AG04450 (cell line): ENCODE data around the gene RPS6KA5. TPM values are rescaled to one million over a fixed set of nuclear protein-coding genes. Genes with fewer than 3 reads are reported as not detected.
"Not testable (repeated sequence)": the region's sequence is repeated elsewhere in the genome, so short reads cannot be mapped to it uniquely, and the experiment has no call there.

Experiments used
- CTCF ChIA-PET: fragments of 300-600, 350-600 bp; formaldehyde crosslinking; extraction: SDS; loops from one replicate; lab custom pipeline; 2022; ENCODE audit warnings: antibody characterized with exemption, inconsistent platforms; lab: Charles Lee
- POLR2A ChIA-PET: fragments of 350-600 bp; formaldehyde crosslinking; extraction: SDS; loops from one replicate; lab custom pipeline; 2021; ENCODE audit warnings: antibody characterized with exemption, inconsistent platforms; lab: Yijun Ruan, JAX
- DNase-seq: peaks from one replicate; pipeline ENCODE4 v3.0.0-alpha.2; 2011; ENCODE audit warnings: low read depth, low spot score
- H3K27ac ChIP-seq: one replicate; pipeline ENCODE4 v1.5.1; 2012; ENCODE audit warnings: low read depth, low read length, control low read depth
- H3K27me3 ChIP-seq: one replicate; pipeline ENCODE4 v1.6.0; 2012; ENCODE audit warnings: low read length; ENCODE audit not compliant: control insufficient read depth, insufficient read depth
- H3K4me3 ChIP-seq: 2 replicates; pipeline ENCODE4 v1.5.1; 2011; ENCODE audit warnings: mild to moderate bottlenecking, low read depth, low read length, control low read depth
- H3K9me3 ChIP-seq: 2 replicates; pipeline ENCODE4 v1.5.1; 2012; ENCODE audit warnings: low read length; ENCODE audit not compliant: control insufficient read depth, insufficient read depth
- CTCF ChIP-seq: IDR thresholded peaks from 2 replicates; pipeline ENCODE4 v1.5.1; 2011; ENCODE audit warnings: low read depth, low read length, control low read depth, inconsistent platforms
- polyA plus RNA-seq: library from polyadenylated mRNA; depleted of rRNA; stranded (reverse); fragments of >200 nt; gene quantifications from 2 replicates; pipeline ENCODE4 v1.2.3, GENCODE V29; 2011

Gene RPS6KA5
- polyA plus RNA-seq, 1 experiment: 1.5 TPM

- no peak for TF ChIP-seq CTCF
- Histone ChIP-seq H3K9me3 (no peaks in the 10 kb centered on the region), H3K27ac (no peak overlapping the region), H3K4me3 (no peak overlapping the region), H3K27me3 (no peaks in the 10 kb centered on the region)
- ChIA-PET POLR2A (interaction anchor here (0.7 kb wide), 1 partner anchor 34 kb away, joined by 4 read pairs; no protein-coding TSS in a partner anchor), CTCF (interaction anchor here (0.7 to 2.3 kb wide), 5 partner anchors 323 to 548 kb away, joined by 3 to 6 read pairs (median 4); no protein-coding TSS in a partner anchor)
- no peak for DNase-seq
Observed at GRCh38 chr14:90849787-90850444, 210.5 kb downstream of the RPS6KA5 start.

- ChIA-PET POLR2A (no interaction called here), CTCF (interaction anchor here (1.9 to 2.3 kb wide), 2 partner anchors 328 to 548 kb away, joined by 5 to 6 read pairs; no protein-coding TSS in a partner anchor)
- H3K4me3 ChIP-seq: no peak overlapping the region
- H3K27ac ChIP-seq: no peak overlapping the region
- no peak for TF ChIP-seq CTCF
- DNase-seq: no peak
- H3K27me3 ChIP-seq: no peaks in the 10 kb centered on the region
- H3K9me3 ChIP-seq: no peaks in the 10 kb centered on the region
Observed at GRCh38 chr14:90848944-90849731, 211.3 kb downstream of the RPS6KA5 start.

GRCh38 chr14:90846511-90846910 is 213.9 kb downstream of the RPS6KA5 start:
- Histone ChIP-seq H3K27me3 (no peaks in the 10 kb centered on the region), H3K9me3 (no peaks in the 10 kb centered on the region), H3K4me3 (no peak overlapping the region), H3K27ac (no peak overlapping the region)
- ChIA-PET POLR2A (no interaction called here), CTCF (no interaction called here)
- no peak for DNase-seq
- TF ChIP-seq CTCF: no peak

GRCh38 chr14:90844321-90844720 is 216.1 kb downstream of the RPS6KA5 start:
- POLR2A ChIA-PET: no interaction called here
- no peak for TF ChIP-seq CTCF
- Histone ChIP-seq H3K4me3 (no peak overlapping the region), H3K9me3 (no peaks in the 10 kb centered on the region), H3K27me3 (no peaks in the 10 kb centered on the region), H3K27ac (no peak overlapping the region)
- CTCF ChIA-PET: no interaction called here
- no peak for DNase-seq

GRCh38 chr14:90842726-90843125 is 217.7 kb downstream of the RPS6KA5 start:
- no peak for TF ChIP-seq CTCF
- CTCF ChIA-PET: no interaction called here
- POLR2A ChIA-PET: no interaction called here
- Histone ChIP-seq H3K27ac (no peak overlapping the region), H3K27me3 (no peaks in the 10 kb centered on the region), H3K9me3 (no peaks in the 10 kb centered on the region), H3K4me3 (no peak overlapping the region)
- DNase-seq: no peak

GRCh38 chr14:90840667-90841066 is 219.8 kb downstream of the RPS6KA5 start:
- CTCF ChIA-PET: interaction anchor here (0.6 to 1.2 kb wide), 2 partner anchors 24 to 25 kb away, joined by 4 to 11 read pairs; no protein-coding TSS in a partner anchor
- H3K9me3 ChIP-seq, H3K4me3 ChIP-seq, H3K27ac ChIP-seq, H3K27me3 ChIP-seq, POLR2A ChIA-PET, DNase-seq: not testable (repeated sequence)
